WERI-Rb-1 (cell line): ENCODE results near the gene NR2C2.
A peak's percentile ranks its signal among the peaks of the same experiment; 100 is the strongest.

ENCODE experiments used
- DNase-seq: peaks from one replicate; pipeline ENCODE4 v3.0.0-alpha.2; 2020
- H3K27ac ChIP-seq: fragments of 250-450 bp; sonication (Bioruptor Pico); 2 replicates; pipeline ENCODE4 v1.5.1; 2020; ENCODE audit warnings: mild to moderate bottlenecking, moderate library complexity
- H3K27me3 ChIP-seq: fragments of 250-450 bp; sonication (Bioruptor Pico); 2 replicates; pipeline ENCODE4 v1.5.1; 2021; ENCODE audit warnings: mild to moderate bottlenecking, low read depth, moderate library complexity; ENCODE audit not compliant: insufficient read depth, severe bottlenecking
- H3K36me3 ChIP-seq: fragments of 250-450 bp; sonication (Bioruptor Pico); 2 replicates; pipeline ENCODE4 v1.5.1; 2020; ENCODE audit warnings: mild to moderate bottlenecking, moderate library complexity
- H3K4me3 ChIP-seq: 2 replicates; pipeline ENCODE4 v1.5.1; 2011; ENCODE audit warnings: low read depth, mild to moderate bottlenecking, control low read depth, low read length
- H3K9me3 ChIP-seq: fragments of 250-450 bp; sonication (Bioruptor Pico); 2 replicates; pipeline ENCODE4 v1.5.1; 2021; ENCODE audit warnings: mild to moderate bottlenecking, moderate library complexity; ENCODE audit not compliant: severe bottlenecking
- CTCF ChIP-seq: IDR thresholded peaks from 2 replicates; pipeline ENCODE4 v1.5.1; 2011; ENCODE audit warnings: low read depth, mild to moderate bottlenecking, control low read depth, inconsistent platforms, low read length

NR2C2 gene

DNA sequence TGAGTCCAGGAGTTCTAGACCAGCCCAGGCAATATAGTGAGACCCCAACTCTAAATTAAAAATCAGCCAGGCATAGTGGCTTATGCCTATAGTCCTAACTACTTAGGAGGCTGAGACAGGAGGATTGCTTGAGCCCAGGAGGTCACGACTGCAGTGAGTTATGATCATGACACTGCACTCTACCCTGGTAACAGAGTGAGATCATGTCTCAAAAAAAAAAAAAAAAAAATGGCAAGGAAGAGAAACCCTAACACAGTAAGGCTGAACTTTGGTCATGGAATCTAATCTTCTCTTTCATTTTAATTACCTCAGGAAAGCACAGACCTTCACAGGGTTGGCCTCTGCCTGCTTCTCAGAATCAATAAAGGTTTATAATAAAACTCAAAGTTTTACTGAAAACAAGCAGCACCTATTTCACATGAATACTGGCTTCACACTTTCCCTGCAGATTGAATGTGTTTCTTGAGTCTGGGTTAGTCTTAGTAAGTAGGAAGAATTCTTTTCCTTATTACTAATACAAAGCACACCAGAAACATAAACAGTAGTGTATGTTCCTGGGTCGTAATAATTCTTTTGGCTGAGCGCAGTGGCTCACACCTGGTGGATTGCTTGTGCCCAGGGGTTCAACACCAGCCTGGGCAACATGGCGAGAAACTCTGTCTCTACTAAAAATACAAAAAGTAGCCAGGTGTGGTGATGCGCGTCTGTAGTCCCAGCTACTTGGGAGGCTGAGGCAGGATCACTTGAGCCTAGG lies 11.6 kb upstream of the NR2C2 start:
- no peak for DNase-seq
- Histone ChIP-seq H3K27me3 (no peaks in the 10 kb centered on the region), H3K36me3 (no peaks in the 10 kb centered on the region), H3K27ac (no peak overlapping the region), H3K4me3 (no peak overlapping the region), H3K9me3 (no peaks in the 10 kb centered on the region)
- no peak for TF ChIP-seq CTCF

GRCh38 chr3:14938954-14939353 lies 8.4 kb upstream of the NR2C2 start:
- Histone ChIP-seq H3K27me3 (no peaks in the 10 kb centered on the region), H3K36me3 (peaks cover 7% of the 10 kb centered on the region), H3K27ac (no peak overlapping the region), H3K4me3 (no peak overlapping the region), H3K9me3 (no peaks in the 10 kb centered on the region)
- no peak for TF ChIP-seq CTCF
- DNase-seq = no peak

DNA sequence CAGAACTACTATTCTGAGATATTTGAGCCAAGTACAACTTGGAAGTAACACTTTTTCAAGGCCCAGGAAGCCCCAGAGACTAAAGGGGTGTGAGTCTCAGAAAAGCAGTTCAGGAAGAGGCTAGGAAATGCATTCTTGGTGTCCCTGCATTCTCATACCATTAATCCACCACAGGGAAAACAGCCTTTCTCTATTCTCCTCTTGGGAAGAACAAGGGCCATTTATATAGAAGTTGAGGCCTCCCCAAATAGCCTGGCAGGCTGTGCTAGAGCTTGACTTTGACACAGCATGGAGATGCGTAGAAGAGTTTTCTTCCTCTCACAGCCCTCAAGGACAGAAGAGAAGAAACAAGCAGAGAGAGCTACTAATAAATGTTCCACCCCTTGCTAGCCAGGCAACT lies 5.5 kb upstream of the NR2C2 start:
- H3K27me3 ChIP-seq = no peaks in the 10 kb centered on the region
- no peak for DNase-seq
- no peak overlapping the region; the same call in 1 of the 2 replicates for H3K27ac ChIP-seq
- H3K36me3 ChIP-seq = peaks cover 26% of the 10 kb centered on the region
- no peaks in the 10 kb centered on the region for H3K9me3 ChIP-seq
- H3K4me3 ChIP-seq = no peak overlapping the region
- no peak for TF ChIP-seq CTCF

- Histone ChIP-seq H3K27ac (no peak overlapping the region), H3K27me3 (no peaks in the 10 kb centered on the region), H3K36me3 (peaks cover 26% of the 10 kb centered on the region), H3K9me3 (no peaks in the 10 kb centered on the region), H3K4me3 (no peak overlapping the region)
- no peak for TF ChIP-seq CTCF
- no peak for DNase-seq
Observed at GRCh38 chr3:14943042-14943441, 4.3 kb upstream of the NR2C2 start.

DNA sequence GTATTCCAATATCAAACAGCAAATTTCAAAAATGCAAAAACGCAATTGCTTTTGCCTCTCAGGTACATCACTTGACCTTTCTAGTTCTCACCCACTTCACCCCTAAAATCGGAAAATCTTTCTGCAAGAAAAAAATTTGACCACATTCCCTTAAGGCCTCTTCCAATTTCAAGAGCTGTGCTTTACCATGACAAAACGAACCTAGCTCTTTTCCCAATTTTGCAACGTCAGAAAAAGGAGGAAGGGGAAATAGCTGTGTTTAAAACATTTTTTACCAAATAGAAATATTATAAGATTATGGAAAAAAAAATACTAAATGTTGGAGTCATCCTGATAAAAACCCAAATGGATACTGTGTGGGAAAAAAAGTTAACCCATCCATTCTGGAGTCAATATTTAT lies 1.1 kb upstream of the NR2C2 start:
- H3K27ac ChIP-seq = peak overlapping the region; percentile 100
- no peak for DNase-seq
- TF ChIP-seq CTCF = no peak
- no peaks in the 10 kb centered on the region for H3K9me3 ChIP-seq
- no peaks in the 10 kb centered on the region for H3K27me3 ChIP-seq
- H3K36me3 ChIP-seq = peaks cover 50% of the 10 kb centered on the region
- H3K4me3 ChIP-seq = peak overlapping the region; percentile 73

DNA sequence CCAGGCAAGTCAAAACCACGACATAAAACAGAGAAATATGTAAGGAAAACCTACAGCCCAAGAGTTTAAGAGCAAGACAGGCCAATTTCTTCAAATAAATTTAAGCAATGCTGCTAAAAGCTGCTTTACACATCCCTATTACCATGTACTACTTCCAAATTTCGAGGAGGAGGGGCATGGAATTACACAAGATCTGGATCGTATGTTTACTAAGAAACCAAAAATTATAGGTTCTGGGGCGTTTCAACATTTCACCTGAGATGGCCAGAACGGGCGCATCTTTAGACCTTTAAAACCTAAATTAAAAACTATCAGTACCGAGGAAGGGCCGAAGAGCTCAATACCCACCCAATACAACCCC lies 664 bp upstream of the NR2C2 start:
- Histone ChIP-seq H3K27me3 (no peaks in the 10 kb centered on the region), H3K4me3 (peak overlapping the region; percentile 73), H3K27ac (peak overlapping the region; percentile 100), H3K36me3 (peaks cover 50% of the 10 kb centered on the region), H3K9me3 (no peaks in the 10 kb centered on the region)
- no peak for DNase-seq
- no peak for TF ChIP-seq CTCF
